ENCODE data around the gene PIEZO1.
A peak's percentile ranks its signal among the peaks of the same experiment; 100 is the strongest.
"Not testable (repeated sequence)": the region's sequence is repeated elsewhere in the genome, so short reads cannot be mapped to it uniquely, and the experiment has no call there.

Gene PIEZO1

GRCh38 chr16:88785106-88785924, at the start of gene PIEZO1:
Gene PIEZO1, minus strand, starts transcription at chr16:88785220. Its CDS starts 256 bp downstream, at chr16:88784964.
- DNase-seq (ENCODE audit: low read depth), result peak; percentile 62

- no peak for DNase-seq (ENCODE audit: low read depth)
Observed at GRCh38 chr16:88834670-88835069, 49.6 kb upstream of the PIEZO1 start.

- no peak for DNase-seq (ENCODE audit: low read depth)
Observed at GRCh38 chr16:88833086-88833485, 48.1 kb upstream of the PIEZO1 start.

- no peak for DNase-seq (ENCODE audit: low read depth)
Observed at GRCh38 chr16:88831838-88832237, 46.8 kb upstream of the PIEZO1 start.

- no peak for DNase-seq (ENCODE audit: low read depth)
Observed at GRCh38 chr16:88830783-88831182, 45.8 kb upstream of the PIEZO1 start.

- no peak for DNase-seq (ENCODE audit: low read depth)
Observed at GRCh38 chr16:88830258-88830657, 45.2 kb upstream of the PIEZO1 start.

GRCh38 chr16:88828711-88829110, 43.7 kb upstream of the PIEZO1 start:
- DNase-seq (ENCODE audit: low read depth), result no peak

- no peak for DNase-seq (ENCODE audit: low read depth)
Observed at GRCh38 chr16:88827727-88828126, 42.7 kb upstream of the PIEZO1 start.

GRCh38 chr16:88826070-88826840, 41.2 kb upstream of the PIEZO1 start:
- no peak for DNase-seq (ENCODE audit: low read depth)

- DNase-seq (ENCODE audit: low read depth), result no peak
Observed at GRCh38 chr16:88825146-88825545, 40.1 kb upstream of the PIEZO1 start.

- no peak for DNase-seq (ENCODE audit: low read depth)
Observed at GRCh38 chr16:88824256-88825077, 39.4 kb upstream of the PIEZO1 start.

GRCh38 chr16:88823646-88824045, 38.6 kb upstream of the PIEZO1 start:
- not testable (repeated sequence) for DNase-seq (ENCODE audit: low read depth)

GRCh38 chr16:88822281-88823040, 37.4 kb upstream of the PIEZO1 start:
- no peak for DNase-seq (ENCODE audit: low read depth)

- no peak for DNase-seq (ENCODE audit: low read depth)
Observed at GRCh38 chr16:88821168-88821850, 36.3 kb upstream of the PIEZO1 start.

- no peak for DNase-seq (ENCODE audit: low read depth)
Observed at GRCh38 chr16:88820385-88821025, 35.5 kb upstream of the PIEZO1 start.

- no peak for DNase-seq (ENCODE audit: low read depth)
Observed at GRCh38 chr16:88819126-88819525, 34.1 kb upstream of the PIEZO1 start.

GRCh38 chr16:88818575-88818874, 33.5 kb upstream of the PIEZO1 start:
- no peak for DNase-seq (ENCODE audit: low read depth)

- no peak for DNase-seq (ENCODE audit: low read depth)
Observed at GRCh38 chr16:88817785-88818574, 33.0 kb upstream of the PIEZO1 start.

- DNase-seq (ENCODE audit: low read depth), result no peak
Observed at GRCh38 chr16:88816736-88817535, 31.9 kb upstream of the PIEZO1 start.
